ENCODE measurements around the gene SLC15A4. TPM values are rescaled to one million over a fixed set of nuclear protein-coding genes. Genes with fewer than 3 reads are reported as not detected.
A peak's percentile ranks its signal among the peaks of the same experiment; 100 is the strongest.

The SLC15A4 gene
- total RNA-seq, 1 donor, result 54.0 TPM

DNA sequence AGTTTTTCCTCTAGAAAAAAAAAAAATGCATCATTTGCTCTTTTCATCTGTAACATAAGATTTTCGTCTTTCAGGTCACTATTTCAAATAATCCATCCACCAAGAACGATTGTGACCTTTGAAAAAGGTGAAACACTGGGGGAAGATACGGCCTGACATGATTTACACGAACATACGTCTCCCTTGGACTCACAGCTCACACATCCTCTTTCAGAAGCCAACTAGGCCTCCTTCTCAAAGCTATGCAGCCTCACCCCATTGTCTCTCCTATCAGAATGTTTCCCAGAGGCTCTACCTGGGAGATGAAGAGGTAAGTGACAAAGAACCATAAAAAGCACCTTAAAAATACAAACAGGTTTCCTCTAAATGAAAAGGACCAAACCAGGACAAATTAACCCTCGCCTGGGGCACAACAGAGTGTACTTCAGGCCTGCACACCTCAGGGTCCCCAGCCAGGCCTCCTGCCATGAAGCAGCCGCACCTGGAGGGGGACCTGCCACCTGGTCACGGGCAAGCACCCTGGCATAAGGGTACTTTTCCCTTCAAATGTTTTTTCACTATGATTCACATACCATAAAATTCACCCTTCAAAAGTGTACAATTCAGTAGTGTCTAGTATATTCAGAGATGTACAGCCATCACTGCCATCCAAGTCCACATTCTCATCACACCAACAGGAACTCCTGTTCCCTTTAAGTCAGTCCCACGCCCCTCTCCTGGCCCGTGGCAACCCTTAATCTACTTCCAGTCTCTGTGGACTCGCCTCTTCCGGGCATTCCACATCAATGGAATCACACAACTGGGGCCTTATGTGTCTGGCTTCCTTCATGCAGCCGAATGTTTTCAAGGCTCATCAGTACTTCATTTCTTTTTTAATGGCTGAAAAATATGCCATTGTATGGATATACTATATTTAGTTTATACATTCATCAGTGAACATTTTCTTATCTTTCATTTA is 5.4 kb downstream of the SLC15A4 start:
- TF ChIP-seq, protein P1, sequence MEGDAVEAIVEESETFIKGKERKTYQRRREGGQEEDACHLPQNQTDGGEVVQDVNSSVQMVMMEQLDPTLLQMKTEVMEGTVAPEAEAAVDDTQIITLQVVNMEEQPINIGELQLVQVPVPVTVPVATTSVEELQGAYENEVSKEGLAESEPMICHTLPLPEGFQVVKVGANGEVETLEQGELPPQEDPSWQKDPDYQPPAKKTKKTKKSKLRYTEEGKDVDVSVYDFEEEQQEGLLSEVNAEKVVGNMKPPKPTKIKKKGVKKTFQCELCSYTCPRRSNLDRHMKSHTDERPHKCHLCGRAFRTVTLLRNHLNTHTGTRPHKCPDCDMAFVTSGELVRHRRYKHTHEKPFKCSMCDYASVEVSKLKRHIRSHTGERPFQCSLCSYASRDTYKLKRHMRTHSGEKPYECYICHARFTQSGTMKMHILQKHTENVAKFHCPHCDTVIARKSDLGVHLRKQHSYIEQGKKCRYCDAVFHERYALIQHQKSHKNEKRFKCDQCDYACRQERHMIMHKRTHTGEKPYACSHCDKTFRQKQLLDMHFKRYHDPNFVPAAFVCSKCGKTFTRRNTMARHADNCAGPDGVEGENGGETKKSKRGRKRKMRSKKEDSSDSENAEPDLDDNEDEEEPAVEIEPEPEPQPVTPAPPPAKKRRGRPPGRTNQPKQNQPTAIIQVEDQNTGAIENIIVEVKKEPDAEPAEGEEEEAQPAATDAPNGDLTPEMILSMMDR (IDR thresholded peaks at IDR 0.05; ENCODE audit: insufficient read depth, low read length), result no peak
- peak overlapping the region; percentile 22 for H3K4me3 ChIP-seq (ENCODE audit: low read depth, low read length)
- peak; percentile 83 for DNase-seq (ENCODE audit: low read depth)

DNA sequence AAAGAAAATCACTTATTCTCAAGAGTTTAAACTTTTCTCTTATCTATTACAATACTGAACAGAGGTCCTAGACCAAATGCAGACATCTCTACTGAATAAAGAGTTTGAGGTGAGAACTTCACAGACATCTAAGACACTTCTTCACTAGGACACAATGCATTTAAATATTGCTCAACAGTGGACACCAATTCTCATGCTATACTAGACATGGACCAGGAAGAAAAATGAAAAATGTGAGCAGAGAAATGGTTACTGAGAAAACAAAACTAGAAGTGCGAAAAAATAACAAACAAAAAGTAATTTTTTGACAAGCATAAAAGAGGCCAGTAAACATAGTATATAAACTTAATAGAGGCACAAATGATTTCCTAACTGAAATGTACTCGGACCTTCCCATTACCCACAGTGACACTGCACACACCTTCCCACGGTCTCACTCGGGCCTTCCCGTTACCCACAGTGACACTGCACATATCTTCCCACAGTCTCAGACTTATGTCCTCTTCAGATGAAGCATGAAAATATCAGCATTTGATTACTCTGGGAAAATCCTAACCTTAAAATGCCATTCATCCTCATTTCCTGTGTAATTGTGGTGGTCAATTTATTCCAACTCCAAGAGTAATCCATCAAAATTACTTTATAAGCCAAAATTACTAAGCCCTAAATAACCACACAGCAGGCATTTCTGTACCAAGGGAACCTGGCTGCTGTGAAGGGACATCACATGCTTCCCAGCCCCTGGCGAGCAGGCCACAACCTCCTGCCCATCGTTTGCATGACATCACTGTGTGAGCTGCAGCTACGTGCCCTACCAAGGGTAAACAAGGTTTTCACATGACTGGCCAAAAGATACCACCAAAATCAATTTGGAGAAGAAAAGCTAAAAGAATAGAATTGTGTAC is 6.4 kb downstream of the SLC15A4 start:
- TF ChIP-seq, protein P1 (IDR thresholded peaks at IDR 0.05; ENCODE audit: insufficient read depth, low read length), result no peak
- DNase-seq (ENCODE audit: low read depth), result peak; percentile 77
- peak overlapping the region; percentile 31 for H3K4me3 ChIP-seq (ENCODE audit: low read depth, low read length)

DNA sequence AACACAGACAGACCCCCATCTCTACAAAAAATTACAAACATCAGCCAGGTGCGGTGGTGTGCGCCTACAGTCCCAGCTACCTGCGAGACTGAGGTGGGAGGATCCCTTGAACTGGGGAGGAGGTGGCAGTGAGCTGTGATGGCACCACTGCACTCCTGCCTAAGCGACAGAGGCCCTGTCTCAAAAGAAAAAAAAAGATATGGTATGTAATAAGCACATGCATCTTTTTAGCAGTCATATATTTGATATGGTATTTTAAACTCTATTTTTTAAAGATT is 7.2 kb downstream of the SLC15A4 start:
- TF ChIP-seq, protein P1 (IDR thresholded peaks at IDR 0.05; ENCODE audit: insufficient read depth, low read length), result no peak
- no peak for DNase-seq (ENCODE audit: low read depth)
- no peak overlapping the region for H3K4me3 ChIP-seq (ENCODE audit: low read depth, low read length)

DNA sequence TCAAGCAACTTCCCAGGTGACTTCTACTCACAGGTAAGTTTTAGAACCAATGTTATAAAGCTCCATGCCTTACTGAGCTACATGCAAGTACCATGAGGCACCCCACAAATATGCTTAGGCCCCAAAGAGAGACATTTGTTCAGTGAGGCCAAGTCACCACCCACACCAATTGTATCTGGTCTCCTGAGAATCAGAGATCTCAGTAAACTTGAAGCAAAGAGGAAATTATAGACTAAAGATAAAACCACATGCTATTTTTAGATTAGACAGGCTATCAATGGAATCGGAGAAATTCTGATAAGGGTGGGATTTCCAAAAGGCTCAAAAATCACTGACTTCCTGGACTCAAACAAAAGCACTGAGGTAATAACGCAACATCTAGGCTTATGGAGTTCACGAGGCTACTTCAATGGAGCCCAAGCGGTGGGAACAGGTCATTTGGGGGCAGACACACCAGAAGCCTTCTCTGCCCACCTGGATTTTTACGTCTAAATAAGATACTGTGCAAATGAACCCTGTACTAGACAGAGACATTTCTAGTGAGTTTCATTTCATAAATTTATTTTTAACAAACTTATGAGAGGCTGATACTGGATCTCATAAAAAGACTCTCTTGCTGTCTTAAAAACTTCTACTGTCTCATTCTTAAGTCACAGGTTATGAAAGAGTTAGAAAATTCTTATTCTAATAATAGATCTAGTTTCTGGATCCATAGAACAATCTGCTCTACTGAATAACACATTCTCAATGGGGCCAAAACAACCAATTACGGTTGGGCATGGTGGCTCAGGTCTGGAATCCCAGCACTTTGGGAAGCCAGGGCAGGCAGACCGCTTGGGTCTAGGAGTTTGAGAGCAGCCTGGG is 7.7 kb downstream of the SLC15A4 start:
- TF ChIP-seq, protein P1 (IDR thresholded peaks at IDR 0.05; ENCODE audit: insufficient read depth, low read length), result no peak
- peak overlapping the region; percentile 3 for H3K4me3 ChIP-seq (ENCODE audit: low read depth, low read length)
- DNase-seq (ENCODE audit: low read depth), result peak; percentile 37

DNA sequence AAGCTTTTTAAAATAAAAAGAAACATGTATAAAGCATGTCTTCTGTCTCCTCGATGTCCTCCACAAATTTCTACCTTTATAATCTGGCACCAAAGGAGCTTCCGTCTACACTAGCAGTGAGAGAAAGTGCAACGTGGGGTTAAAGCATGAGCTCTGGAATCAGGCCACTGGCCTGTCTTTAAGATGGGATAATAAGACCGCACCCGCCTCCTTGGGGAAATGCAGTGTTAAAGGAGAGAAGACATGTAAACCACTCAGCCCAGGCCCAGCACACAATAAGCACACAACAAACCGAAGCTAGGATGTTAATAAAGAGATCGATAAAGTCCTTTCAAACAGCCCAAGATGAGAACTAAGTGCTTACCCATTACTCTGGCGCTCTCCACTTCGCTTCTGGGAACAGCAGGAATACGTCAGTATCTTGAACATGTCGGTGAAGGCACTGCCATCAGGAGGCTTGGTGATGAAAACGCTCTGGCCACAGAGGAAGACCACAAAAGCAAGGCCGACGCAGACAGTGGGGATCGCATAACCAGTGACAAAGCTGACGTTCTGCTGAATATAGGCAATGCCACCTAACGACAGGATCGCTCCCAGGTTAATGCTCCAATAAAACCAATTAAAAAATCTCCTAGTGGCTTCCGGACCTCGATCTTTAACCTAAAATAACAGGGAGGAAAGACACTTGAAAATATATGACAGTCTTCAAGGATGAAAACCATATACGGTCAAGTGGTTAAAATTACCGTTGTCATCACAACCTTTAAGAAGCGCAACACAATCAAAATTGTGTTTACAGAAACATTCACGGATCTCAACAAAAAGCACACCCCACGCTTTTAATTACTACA is 9.1 kb downstream of the SLC15A4 start:
- TF ChIP-seq, protein P1 (IDR thresholded peaks at IDR 0.05; ENCODE audit: insufficient read depth, low read length), result no peak
- peak; percentile 68 for DNase-seq (ENCODE audit: low read depth)
- H3K4me3 ChIP-seq (ENCODE audit: low read depth, low read length), result no peak overlapping the region
